Endothelial cell of umbilical vein (primary cell): ENCODE measurements around the gene CHAF1A. TPM values are rescaled to one million over a fixed set of nuclear protein-coding genes. Genes with fewer than 3 reads are reported as not detected.
A peak's percentile ranks its signal among the peaks of the same experiment; 100 is the strongest.

Experiments used
- BruUV-seq: library from RNA; stranded (reverse); fragments of 400-500 nt; replicated peaks from 2 replicates; lab custom pipeline; 2021; lab: Mats Ljungman, UMichigan
- CTCF ChIA-PET: fragments of 300-600, 350-600 bp; sonication (Branson Sonifier 250); formaldehyde crosslinking; loops from one replicate; lab custom pipeline; 2021; ENCODE audit warnings: antibody characterized with exemption, inconsistent platforms; lab: Charles Lee
- POLR2A ChIA-PET: fragments of 300-600, 350-600 bp; sonication (Branson Sonifier 250); formaldehyde crosslinking; loops from one replicate; lab custom pipeline; 2021; ENCODE audit warnings: antibody characterized with exemption, inconsistent platforms; lab: Charles Lee
- DNase-seq: peaks from one replicate; pipeline ENCODE4 v3.0.0-alpha.2; 2011; ENCODE audit warnings: low read depth, low spot score
- FAIRE-seq: peaks from 2 replicates; lab custom pipeline; 2011; peaks lifted over from hg19 to GRCh38; lab: Jason Lieb, UNC
- H2AFZ ChIP-seq: 2 replicates; pipeline ENCODE4 v1.6.0; 2012; ENCODE audit warnings: low read depth, low read length, control low read depth, inconsistent platforms
- H3K27ac ChIP-seq: 2 replicates; pipeline ENCODE4 v1.5.1; 2011; ENCODE audit warnings: low read depth, mild to moderate bottlenecking, control low read depth, low read length, moderate library complexity; ENCODE audit not compliant: insufficient read depth
- H3K27me3 ChIP-seq, 2 experiments: 2 replicates each; pipeline versions ENCODE4 v1.6.0 to v1.6.1; 2011; ENCODE audit warnings: low read length in 2 of 2, mixed read lengths in 1 of 2; ENCODE audit not compliant: control insufficient read depth in 2 of 2, insufficient read depth in 2 of 2
- H3K36me3 ChIP-seq, 2 experiments: 2 replicates in 1 of 2; 3 replicates in 1 of 2; pipeline ENCODE4 v1.5.1; 2011; ENCODE audit warnings: low read length in 2 of 2, mild to moderate bottlenecking in 1 of 2, moderate library complexity in 1 of 2; ENCODE audit not compliant: control insufficient read depth in 2 of 2, insufficient read depth in 2 of 2; ENCODE audit errors: extremely low read depth in 1 of 2
- H3K4me1 ChIP-seq: 3 replicates; pipeline ENCODE4 v1.5.1; 2011; ENCODE audit warnings: mild to moderate bottlenecking, low read length; ENCODE audit not compliant: control insufficient read depth, insufficient read depth; ENCODE audit errors: extremely low read depth
- H3K4me2 ChIP-seq: 2 replicates; pipeline ENCODE4 v1.6.1; 2011; ENCODE audit warnings: low read length, control low read depth, mixed read lengths; ENCODE audit not compliant: insufficient read depth
- H3K4me3 ChIP-seq, 3 experiments: fragments of 200-600 bp in 1 of 3; sonication (generic), shearing (Covaris generic) in 1 of 3; replicated peaks in 1 of 3; 2 replicates each; pipeline ENCODE4 v1.5.1; 2011 to 2016; ENCODE audit warnings: control low read depth in 3 of 3, low read length in 3 of 3, mild to moderate bottlenecking in 2 of 3, inconsistent platforms in 1 of 3, low read depth in 1 of 3, moderate library complexity in 1 of 3; ENCODE audit not compliant: insufficient read depth in 1 of 3
- H3K79me2 ChIP-seq: 2 replicates; pipeline ENCODE4 v1.6.0; 2012; ENCODE audit warnings: low read length, inconsistent platforms; ENCODE audit not compliant: control insufficient read depth, insufficient read depth
- H3K9ac ChIP-seq: replicated peaks from 2 replicates; pipeline ENCODE3; 2011; ENCODE audit warnings: low read length, control low read depth; ENCODE audit not compliant: insufficient read depth; ENCODE audit errors: extremely low read depth
- H3K9me1 ChIP-seq: replicated peaks from 3 replicates; pipeline ENCODE4 v1.6.0; 2011; ENCODE audit warnings: mild to moderate bottlenecking, low read length; ENCODE audit not compliant: control insufficient read depth, insufficient read depth; ENCODE audit errors: extremely low read depth
- H3K9me3 ChIP-seq: replicated peaks from 2 replicates; pipeline ENCODE4 v1.5.1; 2012; ENCODE audit warnings: low read length, inconsistent platforms; ENCODE audit not compliant: control insufficient read depth, insufficient read depth
- H4K20me1 ChIP-seq: replicated peaks from 2 replicates; pipeline ENCODE3; 2011; ENCODE audit warnings: mild to moderate bottlenecking, low read length; ENCODE audit not compliant: control insufficient read depth, insufficient read depth; ENCODE audit errors: extremely low read depth
- EZH2 ChIP-seq: IDR thresholded peaks from 2 replicates; pipeline ENCODE4 v1.6.1; 2012; ENCODE audit warnings: borderline replicate concordance, low read depth, mild to moderate bottlenecking, moderate library complexity, low read length, inconsistent platforms; ENCODE audit not compliant: severe bottlenecking
- FOS ChIP-seq: IDR thresholded peaks from 2 replicates; pipeline ENCODE4 v1.6.1; 2011; ENCODE audit warnings: mild to moderate bottlenecking, low read length, moderate library complexity, borderline replicate concordance; ENCODE audit not compliant: insufficient read depth
- MYC ChIP-seq: IDR thresholded peaks from one replicate; pipeline ENCODE4 v1.6.1; 2011; ENCODE audit warnings: mild to moderate bottlenecking, low read depth, low read length
- POLR2A ChIP-seq: IDR thresholded peaks from 2 replicates; pipeline ENCODE4 v1.6.1; 2012; ENCODE audit warnings: low read depth, mild to moderate bottlenecking, control low read depth, low read length
- dilution Hi-C: fragments of 300-500 bp; cut with MboI; formaldehyde crosslinking; loops from one replicate; pipeline ENCODE4 v1.15.0; 2019; ENCODE audit warnings: low sequenced_read_pairs; ENCODE audit not compliant: extremely low pct_ligation_motif_present
- intact Hi-C: fragments of 100-400 bp; cut with micrococcal nuclease; formaldehyde crosslinking; loops from one replicate; pipeline ENCODE4 v1.10.0; 2022
- polyA plus RNA-seq, 4 experiments: library from polyadenylated mRNA; depleted of rRNA in 3 of 4; stranded (reverse) in 3 of 4; unstranded in 1 of 4; fragments of >200 nt; gene quantifications; 2 replicates each; pipeline versions ENCODE4 v1.2.1 to v1.2.3, GENCODE V29; 2011 to 2012; ENCODE audit warnings: missing spikeins in 1 of 4
- total RNA-seq: library from RNA; stranded (reverse); gene quantifications from 2 replicates; pipeline ENCODE4 v1.2.3, GENCODE V29; 2021
- TF ChIP-seq, protein P1 (sequence below): IDR thresholded peaks from 2 replicates; pipeline ENCODE4 v1.6.1; 2011; ENCODE audit not compliant: insufficient read depth, insufficient read length

CHAF1A gene
- total and polyA plus RNA-seq, 2 donors (not counting 3 experiments of a cell fraction or from before 2014, with no cell fraction given) = 19.5 to 44.5 TPM

DNA sequence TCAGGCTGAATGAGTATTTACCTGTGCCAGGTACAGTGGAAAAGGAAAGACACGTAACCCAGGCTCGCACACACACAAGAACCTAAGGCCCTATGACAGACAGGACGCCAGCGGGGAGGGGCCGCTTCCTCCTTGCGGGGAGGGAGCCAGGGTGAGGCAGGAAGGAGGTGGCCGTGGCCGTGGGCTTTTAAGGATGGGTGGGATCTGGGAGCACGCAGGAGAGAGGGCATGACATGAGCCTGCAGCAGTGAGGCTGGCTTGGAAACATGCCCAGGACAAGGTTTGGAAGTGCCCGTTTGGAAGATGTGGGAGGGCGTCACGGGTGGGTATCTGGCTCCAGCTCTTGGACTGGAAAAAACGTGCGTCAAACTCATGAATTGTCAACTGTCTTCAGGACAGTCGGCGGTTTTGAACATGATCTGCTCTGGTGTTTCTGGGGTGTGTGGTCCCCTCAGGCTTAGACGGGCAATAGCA, 22.1 kb upstream of the CHAF1A start:
- H3K4me3 ChIP-seq = no peak overlapping the region
- H3K36me3 ChIP-seq = peaks cover 0 to 18% of the 10 kb centered on the region in 2 experiments
- BruUV-seq = no TSS peak
- no peak overlapping the region for H2AFZ ChIP-seq
- dilution Hi-C loops (no loop called here), intact Hi-C loops (no loop called here)
- peaks cover 39% of the 10 kb centered on the region for H3K4me1 ChIP-seq
- no peak overlapping the region for H3K4me2 ChIP-seq
- POLR2A ChIA-PET = no interaction called here
- TF ChIP-seq FOS (no peak), MYC (no peak)
- DNase-seq (no peak), FAIRE-seq (peak; percentile 69)
- CTCF ChIA-PET = interaction anchor here (1.1 to 8.7 kb wide), 6 partner anchors 10 to 113 kb away, joined by 3 to 105 read pairs (median 4); partner anchors contain the start of gene SH3GL1
- H3K9me3 ChIP-seq = no peaks in the 10 kb centered on the region
- H3K27me3 ChIP-seq = no peaks in the 10 kb centered on the region
- H3K27ac ChIP-seq = no peak overlapping the region
- H4K20me1 ChIP-seq = no peaks in the 10 kb centered on the region
- no peak overlapping the region for H3K9ac ChIP-seq
- H3K79me2 ChIP-seq = peaks cover 91% of the 10 kb centered on the region
- H3K9me1 ChIP-seq = no peaks in the 10 kb centered on the region

- Histone ChIP-seq H3K9ac (no peak overlapping the region), H3K27ac (peak overlapping the region; percentile 15), H3K27me3 (no peaks in the 10 kb centered on the region), H3K9me3 (no peaks in the 10 kb centered on the region), H3K36me3 (peaks cover 3 to 19% of the 10 kb centered on the region in 2 experiments), H2AFZ (no peak overlapping the region), H3K4me2 (no peak overlapping the region), H3K4me1 (peaks cover 35% of the 10 kb centered on the region), H3K9me1 (no peaks in the 10 kb centered on the region), H3K4me3 (no peak overlapping the region), H3K79me2 (peaks cover 84% of the 10 kb centered on the region), H4K20me1 (no peaks in the 10 kb centered on the region)
- intact Hi-C loops = no loop called here
- no TSS peak for BruUV-seq
- dilution Hi-C loops = no loop called here
- DNase-seq = no peak
- CTCF ChIA-PET = interaction anchor here (0.6 to 3.5 kb wide), 4 partner anchors 10 to 33 kb away, joined by 3 to 18 read pairs (median 8); partner anchors contain the start of gene SH3GL1
- POLR2A ChIA-PET = no interaction called here
- FAIRE-seq = no peak
- TF ChIP-seq EZH2 (no peak), POLR2A (no peak)
- TF ChIP-seq, protein P1, sequence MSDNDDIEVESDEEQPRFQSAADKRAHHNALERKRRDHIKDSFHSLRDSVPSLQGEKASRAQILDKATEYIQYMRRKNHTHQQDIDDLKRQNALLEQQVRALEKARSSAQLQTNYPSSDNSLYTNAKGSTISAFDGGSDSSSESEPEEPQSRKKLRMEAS = no peak
These were observed 17.0 kb upstream of the CHAF1A start for GRCh38 chr19:4385291-4386040.
